MM.1S (cell line): ENCODE measurements around the gene MAGOH.
"Not testable (repeated sequence)": the region's sequence is repeated elsewhere in the genome, so short reads cannot be mapped to it uniquely, and the experiment has no call there.

Experiments used
- DNase-seq: peaks from one replicate; pipeline ENCODE4 v3.0.0-alpha.2; 2015
- H2AFZ ChIP-seq: fragments of 300-600 bp; sonication (generic); 2 replicates; pipeline ENCODE4 v1.6.0; 2016; ENCODE audit warnings: antibody characterized with exemption, low read length
- H3F3A ChIP-seq: fragments of 300-600 bp; sonication (generic); 2 replicates; pipeline ENCODE4 v1.6.1; 2016; ENCODE audit warnings: mild to moderate bottlenecking, antibody characterized with exemption, low read length, moderate library complexity, mixed read lengths; ENCODE audit not compliant: insufficient read depth
- H3K27ac ChIP-seq: fragments of 300-600 bp; sonication (generic); 2 replicates; pipeline ENCODE4 v1.5.1; 2016; ENCODE audit warnings: mild to moderate bottlenecking, low read length
- H3K27me3 ChIP-seq: fragments of 300-600 bp; sonication (generic); replicated peaks from 2 replicates; pipeline ENCODE4 v1.6.0; 2016; ENCODE audit warnings: low read length; ENCODE audit not compliant: insufficient read depth
- H3K36me3 ChIP-seq: fragments of 300-600 bp; sonication (generic); replicated peaks from 2 replicates; pipeline ENCODE4 v1.6.1; 2016; ENCODE audit warnings: mild to moderate bottlenecking, low read length, mixed read lengths; ENCODE audit not compliant: insufficient read depth
- H3K4me1 ChIP-seq: fragments of 300-600 bp; sonication (generic); 2 replicates; pipeline ENCODE4 v1.6.1; 2016; ENCODE audit warnings: low read length, mixed read lengths
- H3K4me2 ChIP-seq: fragments of 300-600 bp; sonication (generic); 2 replicates; pipeline ENCODE4 v1.6.0; 2016; ENCODE audit warnings: low read depth, low read length
- H3K4me3 ChIP-seq: fragments of 300-600 bp; sonication (generic); 2 replicates; pipeline ENCODE4 v1.5.1; 2016; ENCODE audit warnings: low read length, mixed read lengths
- H3K79me2 ChIP-seq: fragments of 300-600 bp; sonication (generic); 2 replicates; pipeline ENCODE4 v1.6.1; 2016; ENCODE audit warnings: mixed run types, low read length, mixed read lengths
- H3K9ac ChIP-seq: fragments of 300-600 bp; sonication (generic); 2 replicates; pipeline ENCODE4 v1.6.1; 2016; ENCODE audit warnings: low read length, mixed read lengths
- H3K9me2 ChIP-seq: fragments of 300-600 bp; sonication (generic); replicated peaks from 2 replicates; pipeline ENCODE4 v1.6.1; 2016; ENCODE audit warnings: mild to moderate bottlenecking, low read length, mixed read lengths; ENCODE audit not compliant: insufficient read depth
- H3K9me3 ChIP-seq: fragments of 300-600 bp; sonication (generic); replicated peaks from 2 replicates; pipeline ENCODE4 v1.6.1; 2016; ENCODE audit warnings: mild to moderate bottlenecking, low read length, mixed read lengths; ENCODE audit not compliant: insufficient read depth
- H4K20me1 ChIP-seq: fragments of 300-600 bp; sonication (generic); 2 replicates; pipeline ENCODE4 v1.6.1; 2016; ENCODE audit warnings: mild to moderate bottlenecking, low read length, moderate library complexity, mixed read lengths; ENCODE audit not compliant: insufficient read depth
- EZH2 ChIP-seq: fragments of 300-600 bp; sonication (generic); optimal IDR thresholded peaks from 2 replicates; pipeline ENCODE3; 2017; ENCODE audit warnings: low read depth, mild to moderate bottlenecking, antibody characterized with exemption, low read length, mixed read lengths
- EZH2phosphoT487 ChIP-seq: fragments of 300-600 bp; sonication (generic); IDR thresholded peaks from 2 replicates; pipeline ENCODE4 v1.6.1; 2018; ENCODE audit warnings: antibody characterized with exemption, low read length
- TF ChIP-seq, protein P1 (sequence below): fragments of 300-600 bp; sonication (generic); IDR thresholded peaks from 2 replicates; pipeline ENCODE4 v1.5.1; 2016; ENCODE audit warnings: antibody characterized with exemption, low read length, mixed read lengths

MAGOH gene

DNA sequence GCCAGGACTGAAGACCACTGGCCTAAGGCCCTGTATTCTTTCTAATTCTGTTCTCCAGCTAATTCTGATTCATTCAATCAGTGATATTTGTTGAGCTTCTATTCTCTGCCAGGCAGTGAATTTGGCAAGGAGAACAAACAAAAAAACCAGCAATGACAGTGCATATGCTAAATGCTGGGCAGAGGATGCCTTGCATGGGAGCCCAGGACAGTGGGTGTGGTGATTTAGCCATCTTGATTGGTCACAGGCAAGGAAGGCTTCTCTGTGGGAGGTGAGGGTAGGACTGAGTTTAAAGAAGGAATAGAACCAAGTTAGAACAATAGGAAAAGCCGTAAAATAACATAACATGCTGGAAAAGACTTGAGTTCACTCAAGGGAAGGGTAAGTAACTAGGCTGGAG lies 50.9 kb downstream of the MAGOH start:
- Histone ChIP-seq H3K36me3 (no peaks in the 10 kb centered on the region), H3K4me3 (no peak overlapping the region), H3K9ac (no peak overlapping the region), H3K27me3 (0 out of 2 replicates have a peak, but pooled peaks cover 7% of the 10 kb centered on the region), H3K9me2 (no peaks in the 10 kb centered on the region), H4K20me1 (no peaks in the 10 kb centered on the region), H3K9me3 (no peaks in the 10 kb centered on the region), H3F3A (no peaks in the 10 kb centered on the region), H3K4me2 (no peak overlapping the region), H2AFZ (no peak overlapping the region), H3K4me1 (no peaks in the 10 kb centered on the region), H3K27ac (no peak overlapping the region), H3K79me2 (no peaks in the 10 kb centered on the region)
- no peak for DNase-seq
- TF ChIP-seq, protein P1, sequence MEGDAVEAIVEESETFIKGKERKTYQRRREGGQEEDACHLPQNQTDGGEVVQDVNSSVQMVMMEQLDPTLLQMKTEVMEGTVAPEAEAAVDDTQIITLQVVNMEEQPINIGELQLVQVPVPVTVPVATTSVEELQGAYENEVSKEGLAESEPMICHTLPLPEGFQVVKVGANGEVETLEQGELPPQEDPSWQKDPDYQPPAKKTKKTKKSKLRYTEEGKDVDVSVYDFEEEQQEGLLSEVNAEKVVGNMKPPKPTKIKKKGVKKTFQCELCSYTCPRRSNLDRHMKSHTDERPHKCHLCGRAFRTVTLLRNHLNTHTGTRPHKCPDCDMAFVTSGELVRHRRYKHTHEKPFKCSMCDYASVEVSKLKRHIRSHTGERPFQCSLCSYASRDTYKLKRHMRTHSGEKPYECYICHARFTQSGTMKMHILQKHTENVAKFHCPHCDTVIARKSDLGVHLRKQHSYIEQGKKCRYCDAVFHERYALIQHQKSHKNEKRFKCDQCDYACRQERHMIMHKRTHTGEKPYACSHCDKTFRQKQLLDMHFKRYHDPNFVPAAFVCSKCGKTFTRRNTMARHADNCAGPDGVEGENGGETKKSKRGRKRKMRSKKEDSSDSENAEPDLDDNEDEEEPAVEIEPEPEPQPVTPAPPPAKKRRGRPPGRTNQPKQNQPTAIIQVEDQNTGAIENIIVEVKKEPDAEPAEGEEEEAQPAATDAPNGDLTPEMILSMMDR: no peak
- TF ChIP-seq EZH2phosphoT487: no peak

DNA sequence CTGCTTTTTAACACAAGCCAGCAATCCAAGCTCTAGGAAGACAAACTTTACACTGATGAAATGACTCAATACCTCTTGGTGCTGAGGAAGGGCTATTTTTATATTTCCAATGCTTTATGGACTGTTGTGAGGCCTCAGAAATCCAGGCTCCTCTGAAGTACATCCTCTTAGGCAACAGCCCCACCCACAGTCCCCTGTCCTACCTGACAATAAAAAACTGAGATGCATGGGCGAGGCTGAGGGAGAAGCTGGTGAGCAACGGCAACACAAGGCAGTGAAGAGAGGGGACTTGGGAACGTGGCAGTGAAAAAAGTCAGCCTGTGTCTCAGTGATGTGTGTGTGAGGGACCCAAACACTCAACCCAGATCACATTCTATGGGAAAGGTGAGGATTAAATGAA lies 51.8 kb downstream of the MAGOH start:
- Histone ChIP-seq H2AFZ (no peak overlapping the region), H4K20me1 (no peaks in the 10 kb centered on the region), H3K9me3 (no peaks in the 10 kb centered on the region), H3K4me2 (no peak overlapping the region), H3K27me3 (0 out of 2 replicates have a peak, but pooled peaks cover 7% of the 10 kb centered on the region), H3K9ac (no peak overlapping the region), H3F3A (no peaks in the 10 kb centered on the region), H3K36me3 (no peaks in the 10 kb centered on the region), H3K9me2 (no peaks in the 10 kb centered on the region), H3K4me1 (no peaks in the 10 kb centered on the region), H3K79me2 (no peaks in the 10 kb centered on the region), H3K4me3 (no peak overlapping the region), H3K27ac (no peak overlapping the region)
- no peak for TF ChIP-seq EZH2
- TF ChIP-seq EZH2phosphoT487: no peak
- TF ChIP-seq, protein P1: no peak
- no peak for DNase-seq

DNA sequence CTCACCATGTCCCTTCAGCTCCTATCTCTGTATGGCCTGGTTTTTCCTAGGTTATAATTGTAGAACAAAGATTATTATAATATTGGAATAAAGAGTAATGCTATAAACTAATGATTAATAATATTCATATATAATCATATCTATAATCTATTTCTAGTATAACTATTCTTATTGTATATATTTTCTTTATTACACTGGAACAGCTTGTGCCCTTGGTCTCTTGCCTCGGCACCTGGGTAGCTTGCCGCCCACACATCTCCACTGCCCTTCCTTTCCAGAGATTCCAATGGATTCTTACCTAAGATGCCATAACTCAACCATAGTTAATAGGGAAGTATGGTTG lies 52.4 kb downstream of the MAGOH start:
- not testable (repeated sequence) for H3K4me3 ChIP-seq, H3K4me2 ChIP-seq, H3K9me3 ChIP-seq, DNase-seq, H3K4me1 ChIP-seq, H3F3A ChIP-seq, H3K27ac ChIP-seq, H3K27me3 ChIP-seq, H3K9ac ChIP-seq, H3K36me3 ChIP-seq, H3K79me2 ChIP-seq, H2AFZ ChIP-seq, H3K9me2 ChIP-seq, H4K20me1 ChIP-seq

DNA sequence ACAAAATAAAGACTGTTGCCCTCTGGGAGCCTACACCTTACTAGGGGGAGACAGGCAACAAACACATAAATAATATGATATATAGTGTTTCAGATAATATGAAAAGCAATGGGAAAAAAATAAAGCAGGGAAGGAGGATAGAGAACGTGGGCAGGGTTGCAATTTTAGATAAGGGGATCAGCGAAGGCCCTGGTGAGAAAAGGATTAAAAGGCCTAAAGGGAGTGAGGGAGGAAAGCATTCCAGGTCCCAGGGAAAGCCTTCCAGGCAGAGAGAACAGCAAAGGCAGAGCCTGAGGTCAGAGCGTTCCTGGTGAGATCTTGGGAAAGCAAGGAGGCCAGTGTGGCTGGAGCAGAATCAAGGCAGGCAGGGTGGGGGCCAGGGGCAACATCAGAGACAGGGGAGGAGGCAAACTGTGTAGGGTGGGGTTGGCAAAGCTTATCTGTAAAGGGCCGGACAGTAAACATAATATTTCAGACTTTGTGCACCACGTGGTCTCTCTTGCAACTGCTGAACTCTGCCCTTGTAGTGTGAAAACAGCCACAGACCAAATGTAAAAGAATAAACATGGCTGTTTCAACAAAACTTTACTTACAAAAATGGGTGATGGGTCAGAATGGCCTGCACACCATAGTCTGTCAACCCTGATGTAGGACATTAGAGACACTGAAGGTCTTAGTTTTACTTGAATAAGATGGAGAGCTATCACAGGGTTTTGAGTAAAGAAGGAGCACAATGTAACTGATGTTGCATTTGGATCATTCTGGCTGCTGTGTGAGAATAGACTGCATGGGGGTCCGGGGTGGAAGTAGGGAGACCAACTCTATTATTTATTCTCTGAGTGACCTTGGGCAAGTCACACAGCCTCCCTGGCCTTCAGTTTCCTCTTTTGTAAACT lies 55.0 kb downstream of the MAGOH start:
- H3K27ac ChIP-seq: no peak overlapping the region
- no peak overlapping the region for H3K9ac ChIP-seq
- TF ChIP-seq EZH2 (no peak), EZH2phosphoT487 (no peak)
- TF ChIP-seq, protein P1: no peak
- no peaks in the 10 kb centered on the region for H3K79me2 ChIP-seq
- no peak overlapping the region for H3K4me3 ChIP-seq
- H3K36me3 ChIP-seq: no peaks in the 10 kb centered on the region
- no peak for DNase-seq
- no peaks in the 10 kb centered on the region for H4K20me1 ChIP-seq
- H3K27me3 ChIP-seq: peaks cover 7% of the 10 kb centered on the region; the same call in 1 of the 2 replicates
- no peaks in the 10 kb centered on the region for H3K4me1 ChIP-seq
- H3K9me2 ChIP-seq: no peaks in the 10 kb centered on the region
- H3K9me3 ChIP-seq: no peaks in the 10 kb centered on the region
- H2AFZ ChIP-seq: no peak overlapping the region
- no peak overlapping the region for H3K4me2 ChIP-seq
- H3F3A ChIP-seq: no peaks in the 10 kb centered on the region
